Keratinocyte (primary cell): ENCODE results near the gene SNRK. TPM values are rescaled to one million over a fixed set of nuclear protein-coding genes. Genes with fewer than 3 reads are reported as not detected.

Source experiments
- DNase-seq: peaks from one replicate; pipeline ENCODE4 v3.0.0-alpha.2; 2011; ENCODE audit warnings: low read depth, missing footprints, low spot score
- FAIRE-seq: peaks from 2 replicates; lab custom pipeline; 2011; peaks lifted over from hg19 to GRCh38; lab: Jason Lieb, UNC
- H2AFZ ChIP-seq: 2 replicates; pipeline ENCODE4 v1.6.0; 2012; ENCODE audit warnings: low read length, control low read depth, inconsistent platforms; ENCODE audit not compliant: control insufficient read depth
- H3K27ac ChIP-seq: 2 replicates; pipeline ENCODE4 v1.5.1; 2011; ENCODE audit warnings: low read length; ENCODE audit not compliant: control insufficient read depth, insufficient read depth
- H3K27me3 ChIP-seq: 3 replicates; pipeline ENCODE4 v1.6.0; 2011; ENCODE audit warnings: low read length; ENCODE audit not compliant: control insufficient read depth, insufficient read depth; ENCODE audit errors: extremely low read depth
- H3K36me3 ChIP-seq, 2 experiments: 2 replicates in 1 of 2; 3 replicates in 1 of 2; pipeline ENCODE4 v1.5.1; 2011; ENCODE audit warnings: low read length in 2 of 2, mild to moderate bottlenecking in 1 of 2; ENCODE audit not compliant: control insufficient read depth in 2 of 2, insufficient read depth in 2 of 2; ENCODE audit errors: extremely low read depth in 1 of 2
- H3K4me1 ChIP-seq: 3 replicates; pipeline ENCODE4 v1.5.1; 2011; ENCODE audit warnings: low read length; ENCODE audit not compliant: control insufficient read depth, insufficient read depth; ENCODE audit errors: extremely low read depth
- H3K4me2 ChIP-seq: 3 replicates; pipeline ENCODE4 v1.6.0; 2011; ENCODE audit warnings: low read depth, low read length; ENCODE audit not compliant: control insufficient read depth, insufficient read depth; ENCODE audit errors: extremely low read depth
- H3K4me3 ChIP-seq, 3 experiments: fragments of 200-600 bp in 1 of 3; sonication (generic) in 1 of 3; 2 replicates in 2 of 3; 3 replicates in 1 of 3; pipeline ENCODE4 v1.5.1; 2011 to 2016; ENCODE audit warnings: low read length in 3 of 3, mild to moderate bottlenecking in 3 of 3, control low read depth in 2 of 3, inconsistent platforms in 1 of 3, low read depth in 1 of 3, mixed read lengths in 1 of 3, mixed run types in 1 of 3, moderate library complexity in 1 of 3; ENCODE audit not compliant: control insufficient read depth in 2 of 3, insufficient read depth in 2 of 3; ENCODE audit errors: extremely low read depth in 1 of 3
- H3K79me2 ChIP-seq: 2 replicates; pipeline ENCODE4 v1.6.0; 2012; ENCODE audit warnings: low read length; ENCODE audit not compliant: control insufficient read depth, insufficient read depth
- H3K9ac ChIP-seq: 3 replicates; pipeline ENCODE4 v1.6.0; 2011; ENCODE audit warnings: low read length; ENCODE audit not compliant: control insufficient read depth, insufficient read depth; ENCODE audit errors: extremely low read depth
- H3K9me1 ChIP-seq: 3 replicates; pipeline ENCODE4 v1.6.0; 2011; ENCODE audit warnings: low read length; ENCODE audit not compliant: control insufficient read depth, insufficient read depth; ENCODE audit errors: extremely low read depth
- H3K9me3 ChIP-seq: 2 replicates; pipeline ENCODE4 v1.5.1; 2012; ENCODE audit warnings: low read depth, low read length; ENCODE audit not compliant: control insufficient read depth
- H4K20me1 ChIP-seq: 3 replicates; pipeline ENCODE4 v1.6.0; 2011; ENCODE audit warnings: low read length; ENCODE audit not compliant: control insufficient read depth, insufficient read depth; ENCODE audit errors: extremely low read depth
- EZH2 ChIP-seq: IDR thresholded peaks from one replicate; pipeline ENCODE4 v1.6.1; 2012; ENCODE audit warnings: inconsistent platforms, mild to moderate bottlenecking, low read length, moderate library complexity
- dilution Hi-C: fragments of 300-500 bp; cut with MboI; formaldehyde crosslinking; loops from one replicate; pipeline ENCODE4 v1.7.0; 2020; ENCODE audit warnings: low sequenced_read_pairs; ENCODE audit not compliant: extremely low pct_ligation_motif_present
- polyA plus RNA-seq, 5 experiments: library from polyadenylated mRNA; depleted of rRNA in 3 of 5; stranded (reverse) in 3 of 5; stranded (forward) in 1 of 5; unstranded in 1 of 5; fragments of >200 nt; gene quantifications; 1 replicate in 1 of 5; 2 replicates in 3 of 5; 3 replicates in 1 of 5; pipeline versions ENCODE4 v1.2.1 to v1.2.3, GENCODE V29; 2011 to 2012; ENCODE audit warnings: missing spikeins in 2 of 5, low read depth in 1 of 5, low replicate concordance in 1 of 5
- TF ChIP-seq, protein P1 (sequence below), 3 experiments: IDR thresholded peaks in 1 of 3; conservative IDR thresholded peaks in 1 of 3; optimal IDR thresholded peaks in 1 of 3; 2 replicates in 2 of 3; 3 replicates in 1 of 3; pipeline versions ENCODE3 to v1.5.1; 2011; ENCODE audit warnings: low read length in 3 of 3, mild to moderate bottlenecking in 3 of 3, moderate library complexity in 2 of 3, control low read depth in 1 of 3, inconsistent platforms in 1 of 3; ENCODE audit not compliant: insufficient read depth in 2 of 3; ENCODE audit errors: extremely low read depth in 1 of 3

The SNRK gene
- polyA plus RNA-seq, 1 donor (not counting 4 experiments of a cell fraction or from before 2014, with no cell fraction given) = 15.7 TPM

DNA sequence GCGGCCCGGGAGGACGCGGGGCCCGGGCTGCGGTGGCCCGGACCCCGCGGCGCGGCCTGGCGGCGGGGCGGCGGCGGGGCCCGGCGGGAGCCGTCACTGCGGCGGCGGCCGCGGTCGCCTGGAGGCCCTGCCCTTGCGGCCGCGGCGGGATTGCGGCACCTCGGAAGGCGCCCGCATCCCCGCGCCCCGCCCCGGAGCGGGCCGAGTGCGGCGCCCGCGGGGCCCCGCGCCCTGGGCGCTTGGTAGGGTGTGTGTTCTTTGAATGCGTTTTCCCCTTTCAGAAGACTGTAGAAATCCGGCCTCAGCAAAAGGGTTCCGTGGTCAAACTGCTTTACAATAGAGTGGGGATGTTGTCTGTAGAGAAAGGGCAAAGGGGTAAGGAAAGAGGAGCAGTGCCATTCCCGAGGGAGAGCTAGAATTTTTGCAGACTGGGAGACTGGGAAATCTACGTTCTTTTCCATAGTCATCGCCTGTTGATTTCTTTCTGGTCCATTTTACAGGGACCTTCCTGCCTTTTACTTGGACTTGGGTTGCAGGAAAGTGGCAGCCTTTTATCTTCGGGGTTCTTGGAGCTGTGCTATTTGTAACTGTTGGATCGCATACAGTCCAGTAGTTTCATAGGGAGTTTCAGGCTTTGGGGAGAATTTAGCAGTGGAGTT, 630 bp downstream of the SNRK start:
- H3K9me1 ChIP-seq = peaks cover 5% of the 10 kb centered on the region
- peak overlapping the region; percentile 80 for H3K27ac ChIP-seq
- no peaks in the 10 kb centered on the region for H3K9me3 ChIP-seq
- peak overlapping the region; percentile 97 for H3K4me2 ChIP-seq
- no peaks in the 10 kb centered on the region for H3K27me3 ChIP-seq
- H3K36me3 ChIP-seq = peaks cover 0 to 4% of the 10 kb centered on the region in 2 experiments
- peak overlapping the region; percentile 77 for H3K9ac ChIP-seq
- H2AFZ ChIP-seq = no peak overlapping the region
- H3K4me3 ChIP-seq = peak overlapping the region; percentile 68 to 81 (median 73)
- dilution Hi-C loops = no loop called here
- peaks cover 39% of the 10 kb centered on the region for H3K4me1 ChIP-seq
- H3K79me2 ChIP-seq = peaks cover 51% of the 10 kb centered on the region
- no peak for TF ChIP-seq EZH2
- TF ChIP-seq, protein P1, sequence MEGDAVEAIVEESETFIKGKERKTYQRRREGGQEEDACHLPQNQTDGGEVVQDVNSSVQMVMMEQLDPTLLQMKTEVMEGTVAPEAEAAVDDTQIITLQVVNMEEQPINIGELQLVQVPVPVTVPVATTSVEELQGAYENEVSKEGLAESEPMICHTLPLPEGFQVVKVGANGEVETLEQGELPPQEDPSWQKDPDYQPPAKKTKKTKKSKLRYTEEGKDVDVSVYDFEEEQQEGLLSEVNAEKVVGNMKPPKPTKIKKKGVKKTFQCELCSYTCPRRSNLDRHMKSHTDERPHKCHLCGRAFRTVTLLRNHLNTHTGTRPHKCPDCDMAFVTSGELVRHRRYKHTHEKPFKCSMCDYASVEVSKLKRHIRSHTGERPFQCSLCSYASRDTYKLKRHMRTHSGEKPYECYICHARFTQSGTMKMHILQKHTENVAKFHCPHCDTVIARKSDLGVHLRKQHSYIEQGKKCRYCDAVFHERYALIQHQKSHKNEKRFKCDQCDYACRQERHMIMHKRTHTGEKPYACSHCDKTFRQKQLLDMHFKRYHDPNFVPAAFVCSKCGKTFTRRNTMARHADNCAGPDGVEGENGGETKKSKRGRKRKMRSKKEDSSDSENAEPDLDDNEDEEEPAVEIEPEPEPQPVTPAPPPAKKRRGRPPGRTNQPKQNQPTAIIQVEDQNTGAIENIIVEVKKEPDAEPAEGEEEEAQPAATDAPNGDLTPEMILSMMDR (optimal IDR thresholded peaks at IDR 0.05 in 1 of 3, IDR thresholded peaks at IDR 0.05 in 1 of 3, conservative IDR thresholded peaks at IDR 0.05 in 1 of 3; ENCODE audit: extremely low read depth in 1 of 3, insufficient read depth in 2 of 3, low read length in 3 of 3) = no peak
- no peak for FAIRE-seq
- peaks cover 3% of the 10 kb centered on the region for H4K20me1 ChIP-seq
- DNase-seq = no peak

DNA sequence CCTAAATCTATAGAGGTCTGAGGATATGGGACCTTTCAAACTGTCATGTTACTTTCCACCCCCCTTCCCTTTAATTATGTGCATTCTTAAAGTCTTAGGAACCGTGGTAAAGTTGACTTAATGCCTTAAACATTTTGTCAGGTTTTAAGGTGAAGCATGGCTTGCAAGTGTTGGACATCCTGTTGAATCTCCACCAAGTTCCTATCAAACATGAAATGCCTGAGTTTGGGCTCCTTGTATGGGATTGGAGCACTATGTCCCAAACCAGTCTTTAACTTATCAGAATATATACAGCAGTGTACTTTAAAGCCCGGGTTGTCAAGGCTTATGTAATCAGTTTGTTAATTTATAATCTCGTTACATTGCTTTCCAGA, 1.1 kb downstream of the SNRK start:
- Histone ChIP-seq H3K4me3 (peak overlapping the region; percentile 68 to 81 (median 73)), H3K79me2 (peaks cover 56% of the 10 kb centered on the region), H4K20me1 (peaks cover 3% of the 10 kb centered on the region), H3K9me3 (no peaks in the 10 kb centered on the region), H3K27ac (peak overlapping the region; percentile 80), H3K4me2 (peak overlapping the region; percentile 97), H3K27me3 (no peaks in the 10 kb centered on the region), H3K4me1 (peaks cover 44% of the 10 kb centered on the region), H2AFZ (no peak overlapping the region), H3K9me1 (peaks cover 5% of the 10 kb centered on the region), H3K36me3 (peaks cover 0 to 5% of the 10 kb centered on the region in 2 experiments), H3K9ac (peak overlapping the region; percentile 75)
- DNase-seq (no peak), FAIRE-seq (no peak)
- dilution Hi-C loops = no loop called here
- TF ChIP-seq, protein P1 (optimal IDR thresholded peaks at IDR 0.05 in 1 of 3, IDR thresholded peaks at IDR 0.05 in 1 of 3, conservative IDR thresholded peaks at IDR 0.05 in 1 of 3; ENCODE audit: extremely low read depth in 1 of 3, insufficient read depth in 2 of 3, low read length in 3 of 3) = no peak
- no peak for TF ChIP-seq EZH2
